ENCODE data around the gene FUT3. TPM values are rescaled to one million over a fixed set of nuclear protein-coding genes. Genes with fewer than 3 reads are reported as not detected.
A peak's percentile ranks its signal among the peaks of the same experiment; 100 is the strongest.
"Not testable (repeated sequence)": the region's sequence is repeated elsewhere in the genome, so short reads cannot be mapped to it uniquely, and the experiment has no call there.

The FUT3 gene
- total RNA-seq, 1 donor from 2014 or later, result not detected

GRCh38 chr19:5857203-5858081 is 6.2 kb upstream of the FUT3 start:
- DNase-seq, result no peak
- no peak for ATAC-seq (ENCODE audit: poor library complexity)
- intact Hi-C loops (cut with DNase I), result no loop called here

GRCh38 chr19:5855151-5855550 is 3.9 kb upstream of the FUT3 start:
- DNase-seq; ATAC-seq (ENCODE audit: poor library complexity); intact Hi-C loops (cut with DNase I): not testable (repeated sequence)

- ATAC-seq (ENCODE audit: poor library complexity); DNase-seq; intact Hi-C loops (cut with DNase I): not testable (repeated sequence)
These were observed 2.9 kb upstream of the FUT3 start for GRCh38 chr19:5854121-5854520.

DNA sequence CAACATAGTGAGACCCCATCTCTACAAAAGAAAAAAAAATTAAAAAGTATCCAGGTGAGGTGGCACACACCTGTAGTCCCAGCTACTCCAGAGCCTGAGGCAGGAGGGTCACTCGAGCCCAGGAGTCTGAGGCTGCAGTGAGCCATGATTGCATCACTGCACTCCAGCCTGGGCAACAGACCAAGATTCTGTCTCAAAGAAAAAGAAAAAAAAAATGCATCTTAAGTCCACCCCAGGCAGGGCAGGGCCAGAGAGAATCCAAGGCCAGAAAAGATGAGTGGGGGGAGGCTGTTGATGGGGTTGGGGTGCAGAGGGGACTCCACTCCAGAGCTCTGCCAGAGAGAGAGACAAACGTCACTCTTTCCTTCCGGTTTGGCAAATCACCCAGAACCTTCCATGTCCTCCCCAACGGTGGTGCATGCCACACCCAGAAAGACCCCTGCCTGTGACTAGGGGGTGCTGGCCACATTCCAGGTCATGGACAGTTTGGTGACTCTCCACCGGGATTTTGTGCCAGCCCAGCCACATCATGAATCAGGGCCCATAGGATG is 431 bp downstream of the FUT3 start:
- ATAC-seq (ENCODE audit: poor library complexity) (peak; percentile 29), DNase-seq (no peak)
- intact Hi-C loops (cut with DNase I), result no loop called here

DNA sequence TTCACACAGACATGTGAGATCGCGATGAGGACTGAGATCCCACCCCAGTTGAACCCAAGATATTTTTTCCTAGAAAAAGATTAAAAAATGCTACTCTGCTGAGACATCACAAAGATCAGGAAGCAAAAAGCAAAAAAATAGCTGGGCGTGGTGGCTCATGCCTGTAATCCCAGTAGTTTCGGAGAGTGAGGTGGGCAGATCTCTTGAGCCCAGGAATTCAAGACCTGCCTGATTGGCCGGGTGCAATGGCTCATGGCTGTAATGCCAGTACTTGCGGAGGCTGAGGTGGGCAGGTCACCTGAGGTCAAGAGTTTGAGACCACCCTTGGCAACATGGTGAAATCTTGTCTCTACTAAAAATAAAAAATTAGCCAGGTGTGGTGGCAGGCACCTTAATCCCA is 1.1 kb downstream of the FUT3 start:
- no peak for DNase-seq
- intact Hi-C loops (cut with DNase I), result no loop called here
- ATAC-seq (ENCODE audit: poor library complexity), result no peak

DNA sequence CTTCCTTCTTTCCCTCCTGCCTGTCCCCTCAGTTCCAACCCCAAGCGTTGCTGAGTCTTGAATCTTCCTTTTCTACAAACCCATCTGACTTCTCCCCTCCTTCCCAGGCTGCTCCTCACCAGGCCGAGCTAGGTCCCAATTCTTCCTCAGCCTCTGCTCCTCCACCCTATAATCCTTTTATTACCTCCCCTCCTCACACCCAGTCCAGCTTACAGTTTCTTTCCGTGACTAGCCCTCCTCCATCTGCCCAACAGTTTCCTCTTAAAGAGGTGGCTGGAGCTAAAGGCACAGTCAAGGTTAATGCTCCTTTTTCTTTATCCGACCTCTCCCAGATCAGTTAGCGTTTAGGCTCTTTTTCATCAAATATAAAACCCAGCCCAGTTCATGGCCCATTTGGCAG is 2.6 kb downstream of the FUT3 start:
- DNase-seq; intact Hi-C loops (cut with DNase I); ATAC-seq (ENCODE audit: poor library complexity): not testable (repeated sequence)

- ATAC-seq (ENCODE audit: poor library complexity); DNase-seq; intact Hi-C loops (cut with DNase I): not testable (repeated sequence)
These were observed 3.4 kb downstream of the FUT3 start for GRCh38 chr19:5847846-5848245.

GRCh38 chr19:5844456-5845433 is 6.5 kb downstream of the FUT3 start:
- DNase-seq (no peak), ATAC-seq (ENCODE audit: poor library complexity) (no peak)
- intact Hi-C loops (cut with DNase I), result no loop called here

- no peak for DNase-seq
- intact Hi-C loops (cut with DNase I), result no loop called here
- no peak for ATAC-seq (ENCODE audit: poor library complexity)
These were observed 7.8 kb downstream of the FUT3 start for GRCh38 chr19:5843295-5843927.

DNA sequence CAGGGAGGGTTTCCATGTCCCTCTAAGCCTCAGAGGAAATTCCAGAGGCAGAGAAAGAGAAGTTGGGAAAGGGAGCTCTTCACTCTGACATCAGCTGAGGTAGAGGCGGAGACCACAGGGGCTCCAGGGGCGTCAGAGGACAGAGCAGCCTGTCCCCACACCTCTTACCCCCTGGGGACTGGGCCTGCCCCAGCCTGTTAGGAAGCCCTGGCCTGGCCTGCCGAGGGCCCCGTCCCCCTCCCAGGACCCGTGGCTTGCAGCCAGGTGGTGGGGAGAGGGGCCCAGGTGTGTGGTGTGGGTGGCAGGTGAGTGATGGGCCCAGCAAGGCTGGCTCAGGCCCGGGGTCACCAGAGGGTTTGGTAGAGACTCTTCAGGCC is 9.5 kb downstream of the FUT3 start:
- intact Hi-C loops (cut with DNase I); DNase-seq; ATAC-seq (ENCODE audit: poor library complexity): not testable (repeated sequence)

DNA sequence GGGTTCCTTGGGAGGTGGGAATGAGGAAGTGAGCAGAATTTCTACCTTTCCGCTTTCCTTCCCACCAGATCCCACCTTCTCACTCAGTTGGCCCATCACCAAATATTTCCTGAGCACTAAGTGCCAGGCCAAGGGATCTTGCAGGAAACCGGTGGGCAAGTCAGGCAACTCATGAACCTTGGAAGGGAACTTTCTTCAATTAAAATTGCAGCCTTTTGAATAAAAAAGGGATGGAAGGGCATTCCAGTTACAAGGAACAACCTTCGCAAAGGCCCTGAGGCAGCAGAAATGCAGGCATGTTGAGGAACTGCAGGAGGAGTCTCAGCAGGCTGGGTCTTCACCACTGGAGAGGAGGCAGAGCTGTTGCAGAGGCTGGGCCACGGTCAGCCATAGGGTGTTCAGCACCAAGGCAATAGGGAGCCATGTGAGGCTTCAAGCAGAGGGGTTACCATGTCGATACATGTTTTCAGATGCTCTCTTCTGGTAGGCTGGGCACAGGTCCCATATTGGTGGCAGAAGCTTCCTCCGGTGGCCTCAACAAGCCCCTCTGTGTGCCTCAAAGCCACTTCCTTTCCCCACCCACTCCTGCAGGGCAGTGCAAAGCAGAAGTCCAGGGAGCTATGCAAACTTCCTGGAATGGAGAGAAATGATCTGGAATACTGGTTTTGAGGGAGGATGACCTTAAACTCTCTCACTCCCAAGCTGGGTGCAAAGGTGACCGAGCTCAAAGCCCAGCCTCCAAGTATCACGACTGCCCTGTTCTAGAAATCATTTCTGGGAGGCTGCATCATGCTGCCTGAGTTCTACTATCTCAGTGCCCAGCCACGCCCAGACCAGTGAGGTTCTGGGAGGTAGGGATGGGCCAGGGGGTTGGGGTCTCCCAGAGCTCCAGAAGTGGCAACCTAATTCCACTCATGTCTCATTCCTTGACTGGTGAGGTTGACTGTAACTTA is 11.9 kb downstream of the FUT3 start, which contains the start of gene FUT6:
TSS of gene FUT6 (minus strand) at position 638 of the 953 bp plus-strand sequence. CDS start 7,135 bp downstream, outside the sequence.
- DNase-seq, result no peak
- ATAC-seq (ENCODE audit: poor library complexity), result no peak
- intact Hi-C loops (cut with DNase I), result no loop called here

- DNase-seq, result no peak
- no peak for ATAC-seq (ENCODE audit: poor library complexity)
- intact Hi-C loops (cut with DNase I), result no loop called here
These were observed 12.7 kb downstream of the FUT3 start for GRCh38 chr19:5838353-5839064.

DNA sequence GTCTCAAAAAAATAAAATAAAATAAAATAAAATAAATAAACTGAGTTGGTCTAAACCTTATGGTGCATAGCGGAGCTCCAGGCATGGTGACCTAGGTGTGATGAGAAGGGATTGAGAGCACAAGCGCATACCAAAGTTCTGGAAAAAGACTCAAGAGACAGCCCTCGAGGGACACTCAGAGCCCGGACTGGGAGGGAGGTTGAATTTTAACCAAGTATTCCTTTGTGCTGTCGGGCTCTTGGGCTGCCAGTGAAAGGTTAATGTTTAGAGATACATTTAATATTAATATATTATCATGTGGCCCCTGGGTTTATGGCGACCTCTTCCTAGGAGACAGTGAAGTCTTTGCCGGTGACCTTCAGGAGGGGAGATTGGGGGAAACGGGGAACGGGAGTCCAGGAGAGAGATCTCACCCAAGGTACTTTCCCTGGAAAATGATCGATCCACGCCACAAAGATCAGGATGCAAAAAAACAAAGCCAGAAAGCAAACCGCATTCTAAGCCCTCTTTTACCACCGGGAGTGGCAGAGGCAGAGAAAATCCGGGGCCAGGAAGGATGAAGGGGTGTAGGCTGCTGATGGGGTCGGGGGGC is 13.4 kb downstream of the FUT3 start:
- intact Hi-C loops (cut with DNase I), result no loop called here
- no peak for ATAC-seq (ENCODE audit: poor library complexity)

GRCh38 chr19:5832527-5833216 is 18.6 kb downstream of the FUT3 start:
- DNase-seq (no peak), ATAC-seq (ENCODE audit: poor library complexity) (no peak)
- intact Hi-C loops (cut with DNase I), result no loop called here

More for the DNA sequence above, 13.4 kb downstream of the FUT3 start:
- DNase-seq, result no peak

DNA sequence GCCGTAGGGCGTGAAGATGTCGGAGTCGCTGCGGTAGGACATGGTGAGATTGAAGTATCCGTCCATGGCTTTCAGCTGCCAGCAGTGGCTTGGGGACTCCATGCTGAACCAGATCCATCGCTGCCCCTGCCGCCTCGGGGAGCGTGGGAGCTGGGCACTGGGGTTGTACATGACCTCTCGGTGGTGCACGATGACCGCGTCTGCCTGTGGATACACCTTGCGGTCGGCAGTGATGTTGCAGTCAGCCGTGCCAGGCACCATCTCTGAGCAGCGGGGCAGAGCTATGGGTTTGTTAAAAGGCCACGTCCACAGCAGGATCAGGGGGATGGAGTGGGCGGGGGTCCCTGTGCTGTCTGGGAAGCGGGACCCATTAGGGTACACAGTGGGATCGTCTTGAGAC is 19.2 kb downstream of the FUT3 start:
- intact Hi-C loops (cut with DNase I), result no loop called here
- no peak for ATAC-seq (ENCODE audit: poor library complexity)
- no peak for DNase-seq

DNA sequence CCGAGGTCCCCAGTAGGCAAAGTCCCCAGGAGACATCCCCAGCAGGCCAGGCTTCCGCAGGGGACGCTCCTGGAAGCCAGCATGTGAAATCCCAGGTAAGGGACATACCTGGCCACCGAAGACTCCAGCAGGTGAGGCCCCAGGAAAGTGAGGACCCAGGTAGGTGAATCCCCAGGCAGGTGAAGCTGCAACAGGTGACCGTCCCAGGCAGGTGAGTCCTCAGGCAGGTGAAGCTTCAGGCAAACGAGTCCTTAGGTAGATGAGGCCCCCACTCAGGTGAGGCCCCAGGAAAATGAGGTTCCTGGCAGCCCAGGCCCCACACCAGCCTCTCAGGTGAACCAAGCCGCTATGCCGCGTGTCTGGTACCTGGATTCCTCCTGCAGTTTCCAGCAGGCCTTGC is 20.1 kb downstream of the FUT3 start:
- ATAC-seq (ENCODE audit: poor library complexity), result no peak
- intact Hi-C loops (cut with DNase I), result no loop called here

More for the DNA sequence above, 20.1 kb downstream of the FUT3 start:
- no peak for DNase-seq
